Measurements from ENCODE around the gene GYPB.
"Not testable (repeated sequence)": the region's sequence is repeated elsewhere in the genome, so short reads cannot be mapped to it uniquely, and the experiment has no call there.

Gene GYPB

DNA sequence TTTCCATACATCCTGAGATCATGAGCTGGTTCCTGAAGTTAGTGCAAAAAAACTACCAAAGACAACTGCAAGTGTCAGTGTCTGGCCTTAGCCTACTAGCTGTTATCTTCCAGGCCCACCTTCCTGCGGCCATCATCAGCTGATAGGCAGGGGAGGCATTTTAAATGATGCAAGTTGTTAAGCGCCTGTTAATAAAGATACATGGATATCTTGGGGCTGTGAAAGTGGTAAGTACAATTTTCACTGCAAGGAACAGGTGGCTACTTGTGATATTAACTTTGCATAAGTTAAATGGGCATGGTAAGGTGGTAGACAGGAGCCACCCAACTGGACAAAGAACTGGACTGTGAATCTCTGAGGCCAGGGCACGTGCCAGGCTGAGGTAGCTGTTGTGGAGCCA is at the start of gene GYPB:
TSS of gene GYPB (minus strand) at position 104 of the 400 bp plus-strand sequence. CDS start at position 11, 93 bp downstream.
- not testable (repeated sequence) for DNase-seq (ENCODE audit: low read depth, low spot score)

DNA sequence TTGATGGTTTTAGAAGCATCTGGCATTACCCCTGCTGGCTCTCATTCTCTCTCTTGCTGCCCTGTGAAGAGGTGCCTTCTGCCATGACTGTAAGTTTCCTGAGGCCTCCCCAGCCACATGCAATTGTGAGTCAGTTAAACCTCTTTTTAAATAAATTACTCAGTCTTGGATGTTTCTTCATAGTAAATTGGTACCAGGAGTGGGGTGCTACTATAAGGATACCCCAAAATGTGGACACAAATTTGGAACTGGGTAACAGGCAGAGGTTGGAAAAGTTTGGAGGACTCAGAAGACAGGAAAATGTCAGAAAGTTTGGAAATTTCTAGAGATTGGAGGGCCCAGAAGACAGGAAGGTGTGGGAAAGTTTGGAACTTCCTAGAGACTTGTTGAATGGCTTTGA is 42.4 kb upstream of the GYPB start:
- DNase-seq (ENCODE audit: low read depth, low spot score), result not testable (repeated sequence)

DNA sequence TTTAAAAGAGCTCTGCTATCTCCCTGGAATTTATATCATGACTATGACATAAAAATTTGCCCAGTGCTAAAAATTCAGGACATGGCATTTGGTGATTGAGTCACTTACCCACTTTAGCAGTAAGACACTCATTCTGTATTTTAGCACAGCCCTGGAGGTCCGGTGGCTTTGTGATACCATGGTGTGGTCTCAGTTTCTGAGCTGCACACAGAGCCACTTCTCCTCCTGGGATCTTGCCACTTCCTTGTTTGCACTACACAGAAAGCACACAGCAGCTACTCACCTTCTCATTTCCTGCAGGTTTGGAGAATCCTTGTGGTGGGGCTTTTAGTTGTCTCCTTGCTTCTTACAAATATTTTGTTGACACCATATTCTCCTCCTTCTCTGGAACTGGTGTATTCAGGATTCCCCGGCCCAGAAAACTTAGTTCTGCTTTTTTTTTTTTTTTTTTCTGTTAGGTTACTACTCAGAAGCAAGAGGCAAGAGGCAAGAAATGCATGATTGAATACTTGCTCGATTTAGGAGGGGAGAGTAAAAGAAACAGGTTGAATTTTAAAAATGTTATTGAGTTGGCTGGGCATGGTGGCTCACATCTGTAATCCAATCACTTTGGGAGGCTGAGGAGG is 41.2 kb upstream of the GYPB start:
- not testable (repeated sequence) for DNase-seq (ENCODE audit: low read depth, low spot score)

DNA sequence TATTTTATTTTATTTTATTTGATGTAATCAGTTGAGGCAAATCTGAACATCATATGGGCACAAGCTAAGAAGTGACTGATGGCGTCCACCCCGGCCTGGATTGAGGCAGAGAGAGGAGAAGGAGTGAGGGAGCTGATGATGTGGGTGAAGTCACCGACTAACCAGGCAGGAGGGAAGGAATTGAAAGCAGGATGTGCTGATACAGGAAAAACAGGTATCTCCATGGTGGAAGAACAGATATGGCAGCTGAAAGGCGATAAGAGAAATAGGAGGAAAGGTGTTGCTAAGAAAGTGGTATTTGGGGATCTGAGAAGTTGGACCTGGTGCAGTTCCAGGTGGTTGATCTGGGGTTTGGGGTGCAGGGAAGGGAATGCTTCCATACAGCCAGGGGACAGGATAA is 37.6 kb upstream of the GYPB start:
- no peak for DNase-seq (ENCODE audit: low read depth, low spot score)

DNA sequence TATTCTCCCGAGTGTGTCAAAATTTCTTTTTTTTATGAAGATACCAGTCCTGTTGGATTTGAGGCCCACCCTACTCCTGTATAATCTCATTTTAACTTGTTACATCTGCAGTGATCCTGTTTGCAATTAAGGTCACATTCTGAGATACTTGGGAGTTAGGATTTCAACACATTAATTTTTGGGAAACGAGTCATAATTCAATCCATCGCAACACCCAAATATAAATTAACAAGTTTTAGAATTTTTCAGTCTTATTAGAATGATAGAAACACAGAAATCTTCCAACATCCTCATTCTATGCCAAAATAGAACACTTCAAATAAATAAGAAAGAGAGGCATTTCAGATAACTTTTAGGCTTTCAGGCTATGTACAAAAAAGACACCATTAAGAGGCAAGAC is 36.2 kb upstream of the GYPB start:
- DNase-seq (ENCODE audit: low read depth, low spot score), result not testable (repeated sequence)

DNA sequence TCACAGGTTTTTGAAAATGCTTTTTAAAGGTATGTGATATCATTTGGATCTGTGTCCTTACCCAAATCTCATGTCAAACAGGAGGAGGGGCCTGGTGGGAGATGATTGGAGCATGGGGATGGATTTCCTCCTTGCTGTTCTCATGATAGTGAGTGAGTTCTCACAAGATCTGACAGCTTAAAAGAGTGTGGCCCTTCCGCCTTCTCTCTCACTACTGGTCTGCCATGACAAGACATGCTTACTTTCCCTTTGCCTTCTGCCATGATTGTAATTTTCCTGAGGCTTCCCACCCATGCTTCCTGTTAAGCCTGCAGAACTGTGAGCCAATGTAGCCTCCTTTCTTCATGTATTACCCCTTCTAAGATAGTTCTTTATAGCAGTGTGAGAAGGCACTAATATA is 32.3 kb upstream of the GYPB start:
- not testable (repeated sequence) for DNase-seq (ENCODE audit: low read depth, low spot score)

DNA sequence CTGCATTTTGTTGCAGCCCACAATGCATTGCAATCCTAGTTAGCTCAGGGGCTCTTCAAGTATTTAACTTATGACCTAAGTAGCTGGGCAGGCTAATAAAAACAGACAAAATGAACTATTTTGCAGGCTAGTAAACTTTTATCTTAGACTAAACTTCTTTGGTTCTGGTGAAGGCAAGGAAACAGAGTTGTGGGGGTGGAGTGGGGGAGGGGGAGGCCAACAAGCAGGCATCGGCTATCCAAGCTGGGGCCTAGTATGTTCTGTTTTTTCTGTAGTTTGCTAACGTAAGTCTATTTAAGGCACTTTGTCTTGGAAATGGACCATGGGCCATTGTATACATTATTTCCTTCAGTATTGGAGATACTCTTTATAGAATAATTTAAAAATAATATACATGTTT is 31.5 kb upstream of the GYPB start:
- DNase-seq (ENCODE audit: low read depth, low spot score), result not testable (repeated sequence)

DNA sequence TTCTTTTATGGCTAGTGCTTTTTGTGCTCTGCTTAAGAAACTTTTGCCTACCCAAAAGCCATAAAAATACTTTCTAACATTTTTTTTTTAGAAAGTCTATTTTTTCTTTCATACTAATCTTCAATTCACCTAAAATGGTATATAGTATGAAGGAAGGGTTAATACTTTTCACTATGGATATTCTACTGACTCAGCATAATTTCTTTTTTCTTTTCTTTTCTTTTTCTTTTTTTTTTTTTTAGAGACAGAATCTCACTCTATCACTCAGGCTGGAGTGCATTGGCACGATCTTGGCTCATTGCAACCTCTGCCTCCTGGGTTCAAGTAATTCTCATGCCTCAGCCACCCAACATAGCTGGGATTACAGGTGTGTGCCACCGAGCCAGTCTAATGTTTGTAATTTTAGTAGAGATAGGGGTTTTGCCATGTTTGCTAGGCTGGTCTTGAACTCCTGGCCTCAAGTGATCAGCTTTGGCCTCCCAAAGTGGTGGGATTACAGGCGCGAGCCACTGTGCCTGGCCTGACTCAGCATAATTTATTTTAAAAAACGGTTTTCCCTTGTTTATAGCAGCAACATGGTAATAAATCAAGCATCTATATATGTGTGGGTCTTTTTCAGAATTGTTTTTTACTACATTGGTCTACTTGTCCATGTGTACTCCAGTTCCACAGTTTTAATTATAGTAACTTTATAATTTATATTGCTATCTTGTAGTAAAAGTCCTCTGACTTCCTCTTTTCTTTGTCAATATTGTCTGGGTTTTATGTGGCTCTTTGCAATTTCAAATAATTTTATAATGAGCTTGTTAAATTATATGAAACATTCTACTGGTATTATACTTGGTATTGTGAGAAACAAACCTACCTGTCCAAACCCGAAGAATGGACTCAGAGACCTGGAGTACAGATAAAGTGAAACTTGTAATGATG is 30.6 kb upstream of the GYPB start:
- DNase-seq (ENCODE audit: low read depth, low spot score), result not testable (repeated sequence)

DNA sequence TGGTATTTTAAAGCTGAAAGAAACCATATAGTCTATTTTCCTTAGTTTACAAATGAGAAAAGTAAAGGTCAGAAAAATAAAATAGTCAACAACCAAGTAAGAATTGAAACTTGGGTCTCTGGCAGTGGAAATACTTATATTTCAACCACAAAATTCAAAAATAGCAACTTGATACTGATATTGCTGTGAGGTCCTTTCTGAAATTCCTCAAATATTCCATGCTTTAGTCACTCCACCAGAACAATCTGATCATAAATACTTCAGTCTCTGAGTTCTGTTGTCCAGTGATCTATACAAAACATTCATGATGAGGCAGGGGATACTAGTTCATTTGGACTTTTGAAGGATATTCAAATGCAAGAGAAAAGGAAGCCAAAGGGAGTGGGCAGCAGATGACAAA is 25.8 kb upstream of the GYPB start:
- DNase-seq (ENCODE audit: low read depth, low spot score), result not testable (repeated sequence)

DNA sequence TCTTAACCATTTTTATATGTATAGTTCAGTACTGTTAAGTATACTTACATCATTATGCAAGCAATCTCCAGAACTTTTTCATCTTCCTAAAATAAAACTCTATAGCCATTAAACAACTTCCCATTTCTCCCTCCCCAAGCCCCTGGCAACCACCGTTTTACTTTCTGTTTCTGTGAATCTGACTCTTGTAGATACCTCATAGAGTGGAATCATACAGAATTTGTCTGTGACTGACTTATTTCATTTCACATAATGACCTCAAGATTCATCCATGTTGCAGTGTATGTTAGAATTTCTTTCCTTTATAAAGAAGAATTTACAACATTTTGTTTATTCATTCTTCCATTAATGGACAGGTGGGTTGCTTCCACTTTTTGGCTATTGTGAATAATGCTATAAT is 13.4 kb upstream of the GYPB start:
- not testable (repeated sequence) for DNase-seq (ENCODE audit: low read depth, low spot score)

DNA sequence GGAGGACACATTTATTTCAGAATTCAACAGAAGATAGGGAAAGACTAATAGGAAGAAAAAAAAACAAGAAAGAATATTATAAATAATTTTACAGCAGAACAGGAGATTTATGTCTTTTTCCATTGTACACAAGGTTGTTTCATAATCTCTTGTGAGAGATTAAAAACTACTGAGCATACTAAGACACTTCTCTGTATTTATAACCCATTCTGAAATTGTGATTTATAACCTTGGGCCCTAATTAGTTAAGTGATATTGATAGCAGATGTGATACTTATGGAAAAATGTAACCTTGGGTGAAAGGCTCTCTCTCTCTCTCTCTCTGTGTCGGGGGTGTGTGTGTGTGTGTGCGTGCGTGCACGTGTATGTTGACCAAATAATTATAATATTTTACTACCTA is 12.7 kb upstream of the GYPB start:
- DNase-seq (ENCODE audit: low read depth, low spot score), result not testable (repeated sequence)

DNA sequence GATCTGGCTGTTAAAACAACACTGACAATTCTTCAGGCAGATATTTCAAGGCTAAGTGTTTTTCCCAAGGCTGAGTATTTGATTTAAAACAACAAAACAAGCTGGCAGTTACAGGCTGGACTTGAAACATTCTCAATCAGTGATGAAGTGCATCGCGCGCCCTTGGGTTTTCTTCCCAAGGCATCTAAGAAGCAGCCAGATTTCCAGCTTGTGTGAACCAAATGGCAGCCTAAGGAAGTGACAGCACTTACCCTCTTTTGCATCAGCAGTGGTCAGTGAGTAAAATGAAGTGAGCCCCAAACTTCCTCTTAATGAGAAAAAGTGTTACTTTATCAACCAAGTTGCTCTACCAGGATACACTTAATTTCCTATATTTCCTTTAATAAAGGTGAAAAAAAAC is 12.2 kb upstream of the GYPB start:
- not testable (repeated sequence) for DNase-seq (ENCODE audit: low read depth, low spot score)

DNA sequence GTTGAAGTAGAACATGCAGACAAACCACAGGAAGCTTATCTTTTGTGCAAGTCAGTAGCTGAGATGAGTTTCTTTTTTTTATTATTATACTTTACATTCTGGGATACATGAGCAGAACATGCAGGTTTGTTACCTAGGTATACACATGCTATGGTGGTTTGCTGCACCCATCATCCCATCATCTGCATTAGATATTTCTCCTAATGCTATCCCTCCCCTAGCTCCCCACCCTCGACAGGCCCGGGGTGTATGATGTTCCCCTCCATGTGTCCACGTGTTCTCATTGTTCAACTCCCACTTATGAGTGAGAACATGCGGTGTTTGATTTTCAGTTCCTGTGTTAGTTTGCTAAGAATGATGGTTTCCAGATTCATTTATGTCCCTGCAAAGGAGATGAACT is 11.5 kb upstream of the GYPB start:
- not testable (repeated sequence) for DNase-seq (ENCODE audit: low read depth, low spot score)

DNA sequence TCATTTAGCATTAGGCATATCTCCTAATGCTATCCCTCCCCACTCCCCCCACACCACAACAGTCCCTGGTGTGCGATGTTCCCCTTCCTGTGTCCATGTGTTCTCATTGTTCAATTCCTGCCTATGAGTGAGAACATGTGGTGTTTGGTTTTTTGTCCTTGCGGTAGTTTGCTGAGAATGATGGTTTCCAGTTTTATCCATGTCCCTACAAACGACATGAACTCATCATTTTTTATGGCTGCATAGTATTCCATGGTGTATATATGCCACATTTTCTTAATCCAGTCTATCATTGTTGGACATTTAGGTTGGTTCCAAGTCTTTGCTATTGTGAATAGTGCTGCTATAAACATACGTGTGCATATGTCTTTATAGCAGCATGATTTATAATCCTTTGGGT is 7.5 kb upstream of the GYPB start:
- not testable (repeated sequence) for DNase-seq (ENCODE audit: low read depth, low spot score)

DNA sequence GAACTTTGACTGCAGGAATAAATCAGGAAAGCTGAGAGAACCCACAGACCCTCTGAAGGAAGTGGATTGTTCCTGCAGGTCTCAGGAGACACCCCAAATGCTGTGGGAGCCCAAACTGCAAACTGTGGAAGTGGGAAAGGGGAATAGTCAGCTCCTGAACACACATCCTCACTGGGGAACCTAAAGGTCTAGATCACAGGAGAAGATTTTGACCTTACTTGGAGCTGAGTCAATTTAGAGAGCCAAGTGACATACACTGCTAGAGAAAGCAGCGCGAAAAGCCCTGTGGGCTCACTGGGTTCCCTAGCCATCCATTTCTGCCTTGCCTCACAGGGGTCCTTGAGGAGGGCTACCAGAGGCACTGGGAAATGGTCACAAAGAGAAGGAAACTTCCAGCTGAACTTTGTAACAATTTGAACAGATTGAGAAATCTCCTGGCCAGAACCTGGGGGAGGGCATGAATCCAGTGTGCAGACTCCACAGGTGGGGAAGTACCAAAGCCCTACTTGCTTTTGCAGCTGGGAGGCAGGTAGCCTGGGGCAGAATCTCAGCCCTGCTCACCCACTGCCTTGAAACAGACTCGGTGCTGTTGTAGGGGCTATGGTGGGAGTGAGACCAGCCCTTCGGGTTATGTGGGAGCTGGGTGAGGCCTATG is 5.3 kb upstream of the GYPB start:
- DNase-seq (ENCODE audit: low read depth, low spot score), result not testable (repeated sequence)

DNA sequence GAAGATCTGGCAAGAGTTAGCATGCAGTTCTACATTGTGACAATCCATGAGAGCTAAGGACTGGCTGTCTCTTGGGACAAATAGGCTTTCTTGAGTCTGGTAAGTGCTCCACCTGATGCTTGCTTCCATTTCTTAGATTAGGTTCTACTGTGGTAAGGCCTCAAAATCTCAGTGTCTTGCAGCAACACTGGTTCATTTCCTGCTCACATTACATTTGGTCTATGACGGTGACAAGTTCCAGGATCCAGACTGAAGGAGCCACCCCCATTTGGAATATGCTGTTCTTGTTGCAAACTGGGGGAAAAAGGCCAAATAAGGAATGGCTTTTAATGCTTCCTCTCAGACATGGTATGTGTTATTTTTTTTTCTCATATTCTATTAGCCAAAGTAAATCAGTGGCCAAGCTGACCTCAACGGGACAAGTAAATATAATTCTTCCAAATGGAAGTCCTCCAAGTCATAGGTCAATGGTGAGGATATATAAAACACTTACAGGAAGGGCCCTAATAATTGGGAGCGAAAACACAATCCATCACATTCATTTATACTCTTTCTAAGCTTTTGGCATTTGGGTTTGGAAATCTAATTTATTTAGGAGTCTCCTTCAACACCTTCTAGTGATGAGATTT is 3.7 kb upstream of the GYPB start:
- DNase-seq (ENCODE audit: low read depth, low spot score), result not testable (repeated sequence)

DNA sequence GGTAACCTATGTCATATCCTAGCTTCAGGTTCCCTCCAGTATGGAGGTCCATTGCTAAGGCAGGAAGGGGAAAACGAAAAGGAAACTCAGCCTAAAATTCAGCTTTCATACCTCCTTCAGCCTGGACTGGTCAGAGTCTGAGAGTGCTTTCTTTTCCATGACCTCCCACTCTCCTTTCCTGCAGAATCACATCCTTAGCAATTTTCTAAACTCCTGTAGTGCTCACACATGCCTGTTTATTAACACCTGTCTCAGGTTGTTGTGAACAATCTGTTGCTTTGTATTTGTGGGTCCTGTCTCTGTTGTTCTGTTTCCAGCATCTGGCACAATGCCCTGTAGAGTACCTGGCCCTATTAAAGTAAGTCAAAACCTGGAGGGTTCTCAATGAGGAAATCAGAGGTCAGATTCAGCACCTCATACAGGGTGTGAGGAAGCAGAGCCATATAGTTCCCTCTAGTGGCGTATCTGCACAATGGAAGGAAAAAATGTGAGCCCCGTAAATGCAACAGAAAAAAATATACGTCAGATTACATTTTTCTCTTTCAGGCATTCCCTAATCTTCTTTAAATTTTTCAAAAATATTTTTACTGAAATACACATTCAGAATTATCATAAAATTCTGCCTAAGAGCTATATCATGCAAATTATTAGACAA is 2.3 kb upstream of the GYPB start:
- not testable (repeated sequence) for DNase-seq (ENCODE audit: low read depth, low spot score)

DNA sequence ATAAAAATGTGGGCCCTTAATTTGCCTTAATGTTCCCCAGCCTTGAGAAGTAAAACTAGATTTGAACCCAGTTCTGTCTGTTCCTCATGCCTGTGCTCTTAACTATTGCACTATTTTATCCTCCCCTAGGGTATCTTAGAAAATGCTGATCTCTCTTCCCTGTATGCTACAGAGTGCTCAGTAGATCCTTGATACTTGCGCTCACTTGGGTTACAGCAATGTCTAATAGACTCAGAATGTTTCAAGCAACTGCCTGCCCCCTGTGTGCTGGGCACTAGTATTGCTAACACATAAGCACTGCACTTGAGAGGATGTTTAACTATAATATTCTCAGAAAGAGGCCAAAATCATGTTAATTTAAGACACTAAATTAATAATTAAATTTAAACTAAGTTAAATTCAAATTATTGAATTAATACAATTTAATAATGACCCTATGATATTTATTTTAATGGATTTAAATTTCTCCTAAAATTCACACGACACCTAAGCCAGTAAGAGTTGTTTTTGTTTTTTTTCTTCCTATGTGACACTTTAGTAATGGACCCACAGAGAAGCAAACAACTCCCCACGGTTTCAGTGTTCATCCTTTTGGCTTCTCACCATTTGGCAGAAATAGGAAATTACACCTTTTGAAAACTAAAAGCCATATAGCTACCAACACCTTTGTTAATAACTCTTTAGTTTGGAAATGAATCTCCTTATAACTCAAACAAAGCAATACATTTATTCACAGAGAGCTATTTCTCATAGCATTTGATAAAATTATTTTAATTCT is 768 bp downstream of the GYPB start:
- not testable (repeated sequence) for DNase-seq (ENCODE audit: low read depth, low spot score)

DNA sequence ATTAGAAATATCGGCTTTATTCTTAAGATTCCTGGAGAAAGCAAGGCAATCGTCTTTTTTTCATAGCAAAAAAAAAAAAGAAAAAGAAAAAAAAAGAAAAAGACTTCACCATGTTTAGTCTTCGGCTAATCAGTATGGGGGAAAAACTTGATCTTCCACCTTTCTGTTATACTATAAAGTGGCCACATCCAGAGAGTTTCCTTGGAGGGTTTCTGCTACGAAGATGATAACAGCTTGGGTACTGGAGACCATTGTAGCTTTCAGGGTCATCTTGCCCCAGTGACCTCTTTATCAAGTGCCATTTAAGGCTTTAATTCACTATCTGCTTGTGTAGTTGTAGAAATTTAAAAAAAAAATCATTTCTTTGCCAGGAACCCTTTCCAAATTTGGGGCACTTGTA is 1.9 kb downstream of the GYPB start:
- not testable (repeated sequence) for DNase-seq (ENCODE audit: low read depth, low spot score)

DNA sequence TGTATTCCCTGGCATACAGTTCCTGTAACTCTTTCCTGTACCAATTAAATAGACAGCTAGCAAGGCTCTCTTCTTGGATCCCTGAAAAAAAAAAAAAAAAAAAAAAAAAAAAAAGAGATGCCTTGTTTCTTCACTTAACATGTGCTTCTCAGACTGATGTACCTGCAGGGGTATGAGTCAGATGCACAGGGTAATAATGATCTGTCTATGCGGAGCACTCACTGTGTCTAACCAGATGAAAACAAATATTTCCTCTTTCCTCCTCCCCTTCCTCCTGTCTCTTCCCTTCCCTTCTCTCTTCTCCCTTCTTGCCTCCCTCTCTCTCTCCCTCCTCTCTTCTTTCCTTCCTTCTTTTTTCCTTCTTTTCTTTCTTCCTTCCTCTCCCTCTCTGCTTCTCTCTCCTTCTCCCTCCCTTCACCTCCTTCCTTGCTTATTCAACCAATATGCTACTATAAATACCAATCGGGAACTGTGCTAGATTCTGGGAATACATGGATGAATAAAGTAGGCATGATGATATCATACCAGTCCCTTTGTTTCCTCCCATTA is 3.0 kb downstream of the GYPB start:
- not testable (repeated sequence) for DNase-seq (ENCODE audit: low read depth, low spot score)

All from activated naive CD8-positive, alpha-beta T cell treated with anti-CD3 and anti-CD28 coated beads, Interleukin-2, amount 50 U/mL, for 16 hours (primary cell).